ENCODE results near the gene ST3GAL4. TPM values are rescaled to one million over a fixed set of nuclear protein-coding genes. Genes with fewer than 3 reads are reported as not detected.

ST3GAL4 gene
- total RNA-seq, 1 experiment from 2014 or later, result 17.3 TPM

- no peak for TF ChIP-seq E2F5 (CRISPR knock-in tag; IDR thresholded peaks at IDR 0.05)
- TF ChIP-seq MAX (CRISPR knock-in tag; IDR thresholded peaks at IDR 0.05), result no peak
- TF ChIP-seq GRHL2 (CRISPR knock-in tag; IDR thresholded peaks at IDR 0.05; ENCODE audit: insufficient replicate concordance, severe bottlenecking), result no peak
These were observed 94.7 kb downstream of the ST3GAL4 start (continued) for GRCh38 chr11:126450198-126450597.

GRCh38 chr11:126450806-126451205 is 95.3 kb downstream of the ST3GAL4 start:
- Mint-ChIP-seq H3K36me3 (peaks cover 18% of the 10 kb centered on the region), H3K27ac (peak overlapping the region; percentile 76; the same call in 1 of the 2 replicates), H3K4me1 (no peaks in the 10 kb centered on the region), H3K9me3 (peaks cover 20% of the 10 kb centered on the region), H3K4me3 (no peak overlapping the region), H3K27me3 (ENCODE audit: low read depth) (no peaks in the 10 kb centered on the region; the same call in none of the 2 replicates)
- DNase-seq (ENCODE audit: low spot score) (no peak), ATAC-seq (no peak)
- CTCF ChIA-PET, result no interaction called here
- TF ChIP-seq ZNF138 (CRISPR knock-in tag; conservative IDR thresholded peaks at IDR 0.05) (no peak), ZNF671 (CRISPR knock-in tag; IDR thresholded peaks at IDR 0.05) (no peak), FOXP1 (CRISPR knock-in tag; IDR thresholded peaks at IDR 0.05; ENCODE audit: borderline replicate concordance) (0 out of 2 replicates have a peak, but pooled peaks have one; percentile 55), NFE2L1 (CRISPR knock-in tag; IDR thresholded peaks at IDR 0.05) (0 out of 2 replicates have a peak, but pooled peaks have one; percentile 30), ATF3 (CRISPR knock-in tag; conservative IDR thresholded peaks at IDR 0.05) (0 out of 2 replicates have a peak, but pooled peaks have one; percentile 12), IRF2 (CRISPR knock-in tag; IDR thresholded peaks at IDR 0.05; ENCODE audit: borderline replicate concordance, low read depth) (peak; percentile 70; the same call in 1 of the 2 replicates)
- POLR2A ChIA-PET, result no interaction called here

GRCh38 chr11:126451211-126451802 is 95.8 kb downstream of the ST3GAL4 start:
- Mint-ChIP-seq H3K9me3 (peaks cover 20% of the 10 kb centered on the region), H3K27me3 (ENCODE audit: low read depth) (no peaks in the 10 kb centered on the region; the same call in none of the 2 replicates), H3K4me1 (no peaks in the 10 kb centered on the region), H3K27ac (peak overlapping the region; percentile 76; the same call in 1 of the 2 replicates), H3K36me3 (peaks cover 18% of the 10 kb centered on the region), H3K4me3 (no peak overlapping the region)
- ATAC-seq (no peak), DNase-seq (ENCODE audit: low spot score) (no peak)
- POLR2A ChIA-PET, result no interaction called here
- TF ChIP-seq TCF7 (CRISPR knock-in tag; IDR thresholded peaks at IDR 0.05; ENCODE audit: low read depth) (0 out of 2 replicates have a peak, but pooled peaks have one; percentile 45), SMAD3 (CRISPR knock-in tag; IDR thresholded peaks at IDR 0.05; ENCODE audit: borderline replicate concordance) (no peak)
- CTCF ChIA-PET, result interaction anchor here (1.2 to 3.2 kb wide), 5 partner anchors 8 to 539 kb away, joined by 4 to 28 read pairs (median 10); no protein-coding TSS in a partner anchor

- ATAC-seq (peak; percentile 50), DNase-seq (ENCODE audit: low spot score) (peak; percentile 20)
- CTCF ChIA-PET, result interaction anchor here (0.8 to 3.2 kb wide), 7 partner anchors 9 to 538 kb away, joined by 3 to 28 read pairs (median 6); no protein-coding TSS in a partner anchor
- H3K4me3 Mint-ChIP-seq, result no peak overlapping the region
- no peaks in the 10 kb centered on the region for H3K4me1 Mint-ChIP-seq
- no peak overlapping the region for H3K27ac Mint-ChIP-seq
- POLR2A ChIA-PET, result no interaction called here
- peaks cover 20% of the 10 kb centered on the region for H3K9me3 Mint-ChIP-seq
- H3K27me3 Mint-ChIP-seq (ENCODE audit: low read depth), result no peaks in the 10 kb centered on the region; the same call in none of the 2 replicates
- peaks cover 18% of the 10 kb centered on the region for H3K36me3 Mint-ChIP-seq
- no peak for TF ChIP-seq GRHL2 (CRISPR knock-in tag; IDR thresholded peaks at IDR 0.05; ENCODE audit: insufficient replicate concordance, severe bottlenecking)
- TF ChIP-seq ZNF121 (CRISPR knock-in tag; IDR thresholded peaks at IDR 0.05), result no peak
- no peak for TF ChIP-seq AFF4 (CRISPR knock-in tag; IDR thresholded peaks at IDR 0.05; ENCODE audit: borderline replicate concordance)
- TF ChIP-seq CBFB (CRISPR knock-in tag; IDR thresholded peaks at IDR 0.05; ENCODE audit: low read depth), result no peak
- no peak for TF ChIP-seq ZNF512 (CRISPR knock-in tag; IDR thresholded peaks at IDR 0.05; ENCODE audit: borderline replicate concordance)
- no peak for TF ChIP-seq SMAD3 (CRISPR knock-in tag; IDR thresholded peaks at IDR 0.05; ENCODE audit: borderline replicate concordance)
- no peak for TF ChIP-seq NFATC4 (CRISPR knock-in tag; IDR thresholded peaks at IDR 0.05)
- TF ChIP-seq MXD4 (CRISPR knock-in tag; IDR thresholded peaks at IDR 0.05; ENCODE audit: borderline replicate concordance), result no peak
- no peak for TF ChIP-seq ZSCAN18 (CRISPR knock-in tag; IDR thresholded peaks at IDR 0.05)
- no peak for TF ChIP-seq NR1H2 (CRISPR knock-in tag; IDR thresholded peaks at IDR 0.05)
These were observed 97.0 kb downstream of the ST3GAL4 start for GRCh38 chr11:126452241-126453101.
